NCI-H226 (cell line): Measurements from ENCODE around the gene THOC6.

Experiments
- DNase-seq: peaks from one replicate; pipeline ENCODE4 v3.0.0-alpha.2; 2015

THOC6 gene

DNA sequence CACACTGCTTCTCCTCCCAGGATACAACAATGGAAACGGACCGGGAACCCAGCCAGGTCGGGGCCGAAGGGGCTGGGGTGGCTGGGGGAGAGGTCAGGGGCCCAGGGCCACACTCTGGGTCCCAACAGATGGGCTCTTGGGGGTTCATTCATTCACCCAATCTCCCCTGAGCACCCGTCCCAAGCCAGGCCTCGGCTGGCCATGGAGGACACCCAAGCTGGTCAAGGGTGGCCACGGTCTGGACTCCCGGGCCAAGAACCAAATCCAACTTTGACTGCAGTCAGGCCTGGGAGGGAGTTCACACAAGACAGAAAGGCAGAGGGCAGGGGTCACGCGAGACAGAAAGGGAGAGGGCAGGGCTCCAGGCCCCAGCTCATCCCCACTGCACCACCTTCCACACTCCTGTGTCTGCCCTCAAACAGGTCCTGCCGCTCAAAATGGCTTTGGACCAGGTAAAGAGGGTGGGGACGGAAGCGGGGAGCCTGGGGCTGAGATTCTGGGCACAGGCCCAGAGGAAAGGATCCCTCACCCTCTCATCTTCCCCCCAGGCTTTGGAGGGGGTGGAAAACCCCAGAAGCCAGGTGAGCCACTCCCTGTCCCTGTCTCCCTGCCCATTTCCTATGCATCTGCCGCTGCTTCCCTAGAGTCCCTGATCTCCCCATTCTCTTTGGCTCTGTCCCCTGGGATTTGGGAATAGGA is 31.3 kb upstream of the THOC6 start:
- DNase-seq, result no peak

DNA sequence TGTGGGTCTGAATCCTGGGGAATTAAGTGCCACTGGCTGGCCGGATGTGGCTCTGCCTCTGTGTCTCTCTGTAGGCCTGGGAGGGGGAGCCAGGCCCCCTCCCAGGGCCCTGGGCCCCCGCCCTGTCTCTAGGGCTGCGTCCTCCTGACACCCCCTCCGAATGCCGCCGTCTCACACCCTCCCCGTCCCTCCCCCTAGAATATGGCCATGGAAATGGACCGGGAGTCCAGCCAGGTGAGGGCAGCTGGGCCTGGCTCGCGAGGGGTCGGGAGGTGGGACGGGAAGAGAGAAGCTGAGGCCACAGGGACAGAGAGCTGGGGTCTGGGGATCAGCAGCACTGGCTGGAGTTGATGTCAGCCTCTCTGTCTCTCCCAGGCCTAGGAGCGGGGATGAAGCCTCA is 27.5 kb upstream of the THOC6 start:
- no peak for DNase-seq

DNA sequence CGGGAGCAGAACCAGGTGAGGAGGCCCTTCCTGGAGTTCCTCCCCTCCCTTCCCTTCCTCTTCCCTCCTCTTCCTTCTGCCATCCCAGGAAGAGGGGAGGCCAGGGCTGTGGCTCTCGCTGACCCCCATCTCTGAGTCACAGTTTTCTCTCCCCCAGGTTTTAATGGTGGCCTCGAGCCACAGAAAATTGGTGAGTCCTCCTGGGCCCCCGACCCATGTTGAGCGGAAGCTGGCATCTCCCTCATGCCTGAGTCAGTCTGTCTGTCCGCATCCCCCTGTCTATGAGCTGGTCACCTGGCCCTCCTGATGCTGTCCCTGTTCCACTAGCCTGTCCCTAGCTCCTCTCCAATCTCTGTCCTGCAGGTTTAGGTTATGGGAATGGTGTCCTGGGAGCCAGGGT is 23.9 kb upstream of the THOC6 start:
- DNase-seq, result no peak

DNA sequence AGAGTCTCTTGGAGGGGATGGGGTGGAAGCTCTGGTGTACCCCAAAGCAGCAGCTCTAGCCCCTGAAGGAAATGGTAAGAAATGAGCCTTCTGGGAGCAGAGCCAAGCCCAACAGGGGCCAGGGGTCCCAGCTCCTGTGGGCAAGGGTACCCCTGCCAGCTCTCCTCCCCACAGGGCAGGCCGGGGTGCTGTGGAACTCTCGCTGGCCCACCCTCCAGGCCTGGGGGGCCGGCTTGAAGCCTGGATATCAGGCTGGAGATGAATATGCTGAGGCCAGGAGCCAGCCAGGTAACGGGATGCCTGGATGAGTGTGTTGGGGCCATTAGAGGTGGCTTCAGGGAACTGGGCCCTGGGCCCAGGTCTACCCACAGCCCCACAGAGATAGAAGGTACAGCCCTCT is 23.3 kb upstream of the THOC6 start:
- DNase-seq, result no peak

DNA sequence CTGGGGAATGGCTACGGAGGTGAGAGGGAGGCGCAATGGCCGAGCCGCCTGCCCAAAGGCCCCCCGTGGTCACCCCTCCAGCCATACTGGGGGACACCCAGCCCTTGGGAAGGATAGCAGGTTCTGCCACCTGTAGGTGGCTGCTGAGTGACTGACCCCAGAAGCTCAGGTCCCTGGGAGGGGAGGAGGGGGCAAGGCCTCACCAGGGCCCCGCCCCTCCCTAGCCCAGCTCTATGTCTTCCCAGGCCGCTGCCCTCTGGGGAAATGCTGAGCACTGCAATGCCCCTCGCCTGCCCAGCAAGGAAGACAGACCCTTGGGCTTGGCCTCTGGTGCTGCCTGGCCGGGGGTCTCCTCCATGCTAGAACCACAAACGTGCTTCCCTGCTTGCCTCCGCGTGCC is 22.5 kb upstream of the THOC6 start:
- DNase-seq, result no peak

DNA sequence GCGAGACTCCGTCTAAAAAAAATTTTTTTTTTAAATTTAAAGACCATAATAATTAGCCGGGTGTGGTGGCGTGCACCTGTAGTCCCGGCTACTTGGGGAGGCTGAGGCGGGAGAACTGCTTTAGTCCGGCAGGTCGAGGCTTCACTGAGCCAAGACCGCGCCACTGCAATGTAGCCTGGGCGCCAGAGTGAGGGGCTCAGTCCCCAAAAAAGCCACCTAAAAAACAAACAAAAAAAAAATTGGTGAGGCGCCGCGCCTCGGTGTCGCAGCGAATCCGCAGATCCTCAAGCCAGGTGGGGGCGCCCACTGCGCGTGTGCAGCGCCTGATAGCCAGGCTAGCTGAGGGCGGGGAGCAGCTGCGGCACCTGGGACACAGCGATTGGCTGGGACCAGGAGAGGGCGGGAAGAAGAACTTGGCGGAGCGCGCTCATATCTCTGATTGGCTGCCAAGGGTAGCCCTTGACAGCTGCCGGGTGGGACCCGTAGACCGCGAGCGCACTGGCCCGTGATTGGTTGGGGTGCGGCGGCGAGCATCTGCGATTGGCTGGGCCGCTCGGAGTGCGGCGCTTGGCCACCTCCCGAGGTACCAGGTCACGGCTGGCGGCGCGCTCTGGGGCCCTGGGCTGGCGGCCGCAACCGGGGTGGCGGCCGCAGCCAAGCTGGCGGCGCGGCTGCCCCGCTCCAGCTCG is 20.1 kb upstream of the THOC6 start:
- peak; percentile 97 for DNase-seq

DNA sequence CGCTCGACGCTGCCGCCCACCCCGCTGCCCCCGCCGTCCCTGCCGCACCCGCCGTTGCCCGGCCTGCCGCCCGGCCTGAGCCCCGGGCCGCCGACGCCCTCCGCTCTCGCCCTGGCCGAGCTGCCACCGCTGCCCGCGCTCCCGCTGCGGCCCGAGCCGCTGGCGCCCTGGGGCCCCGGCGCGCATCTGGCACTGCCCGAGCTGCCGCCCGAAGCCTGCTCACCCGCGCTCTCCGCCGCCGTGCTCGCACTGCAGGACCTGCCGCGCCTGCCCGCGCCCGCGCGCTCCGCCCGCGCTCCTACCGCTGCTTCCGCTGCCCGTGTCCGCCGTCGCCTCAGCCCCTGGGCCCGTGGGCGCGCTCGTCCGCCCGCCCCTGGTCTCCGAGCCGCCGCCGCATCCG is 19.5 kb upstream of the THOC6 start:
- peak; percentile 30 for DNase-seq

DNA sequence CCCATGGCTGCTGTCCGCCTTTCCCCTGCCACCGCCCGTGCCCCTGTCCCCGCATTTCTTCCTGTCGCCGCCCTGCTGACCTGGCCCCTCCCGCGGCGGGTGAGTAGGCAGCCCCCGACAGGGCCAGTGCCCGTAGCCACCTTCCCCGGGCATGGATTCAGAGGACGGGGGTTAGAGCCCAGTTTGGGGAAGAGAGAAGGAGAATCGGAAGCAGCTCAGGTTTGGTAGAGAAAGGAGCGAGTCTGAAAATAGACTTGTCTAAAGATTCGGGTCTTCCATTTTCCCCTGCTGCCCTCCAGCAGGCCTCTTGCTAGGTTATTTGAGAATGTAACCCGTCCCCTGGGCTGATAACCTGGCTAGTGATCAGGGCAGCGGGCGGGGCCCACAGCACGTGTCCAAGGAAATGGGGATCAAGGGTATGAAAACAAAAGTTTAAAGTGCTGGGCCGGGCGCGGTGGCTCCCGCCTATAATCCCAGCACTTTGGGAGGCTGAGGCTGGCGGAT is 19.0 kb upstream of the THOC6 start:
- no peak for DNase-seq

DNA sequence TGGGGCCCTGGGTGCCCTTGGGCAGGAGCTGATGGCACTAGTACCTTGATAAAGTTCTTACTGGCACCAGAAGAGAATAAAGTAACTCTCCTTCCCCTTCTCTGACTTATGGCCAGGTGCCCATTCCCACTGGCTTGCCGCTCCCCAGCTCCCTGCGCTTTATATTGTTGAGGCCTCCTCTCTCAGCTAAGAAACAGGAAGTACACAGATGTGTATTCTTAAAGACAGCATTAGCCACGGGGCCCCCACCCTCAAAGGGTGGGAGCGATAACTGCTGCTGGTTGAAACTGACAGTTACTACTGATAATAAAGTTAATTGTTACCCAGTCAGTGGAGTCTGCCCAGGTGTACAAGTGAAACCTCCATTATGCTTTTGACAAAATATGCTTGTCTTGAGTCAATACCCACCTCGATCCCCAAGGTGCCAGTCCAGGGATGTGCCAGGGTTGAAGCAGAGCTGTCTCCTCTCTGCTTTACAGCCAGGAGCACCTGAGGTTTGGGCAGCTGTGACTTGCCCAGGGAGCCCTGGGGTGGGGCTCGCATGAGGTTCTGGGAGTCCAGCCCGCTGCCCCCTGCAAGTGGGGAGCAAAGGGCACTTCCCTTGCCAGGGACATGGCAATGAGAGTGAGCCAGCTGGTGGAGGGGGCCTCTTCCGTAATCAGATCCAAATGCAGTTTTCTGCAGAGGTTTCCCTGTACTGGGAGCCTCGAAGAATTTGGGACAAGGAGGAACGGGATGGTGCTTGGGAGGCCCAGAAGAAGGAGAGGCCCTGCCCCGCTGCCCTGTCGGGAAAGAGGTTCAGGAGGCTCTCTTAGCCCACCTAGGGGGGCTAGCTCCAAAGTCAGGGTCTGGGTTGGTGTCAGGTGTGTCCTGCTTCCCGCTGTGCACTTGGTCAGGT is 16.5 kb upstream of the THOC6 start:
- DNase-seq, result no peak

DNA sequence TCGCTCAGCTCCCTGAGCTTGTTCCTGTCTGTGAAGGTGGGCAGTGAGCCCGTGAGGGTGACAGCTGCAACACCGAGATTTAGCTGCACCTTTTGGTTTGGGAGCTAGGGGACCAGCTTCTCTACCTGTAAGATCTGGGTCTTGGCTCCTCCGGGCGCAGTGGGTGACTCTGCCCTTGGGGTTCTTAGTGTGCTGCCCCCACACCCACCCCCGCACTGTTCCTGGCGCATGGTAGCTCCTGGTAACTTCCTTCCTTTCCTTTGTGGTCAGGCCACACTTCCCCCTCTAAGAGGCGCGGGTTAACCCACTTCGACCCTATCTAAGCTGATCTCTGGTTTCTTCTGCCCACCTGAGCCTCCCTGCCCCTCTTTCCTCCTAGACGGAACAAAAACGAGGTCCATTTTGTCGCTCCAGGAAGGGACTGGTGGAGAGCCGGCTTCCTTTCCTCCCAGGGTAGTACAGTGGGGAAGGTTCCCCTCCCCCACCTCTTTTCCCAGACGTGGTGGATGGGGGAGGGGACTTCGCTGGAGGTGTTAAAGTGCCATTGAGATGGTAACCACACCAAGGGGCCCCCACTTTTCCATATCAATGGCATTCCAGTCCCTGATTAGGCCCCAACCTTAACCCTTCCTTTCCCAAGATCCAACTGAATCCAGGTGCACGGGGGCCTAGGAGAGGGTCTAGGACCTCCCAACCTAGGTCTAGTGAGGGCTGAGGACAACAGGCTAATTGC is 15.7 kb upstream of the THOC6 start:
- no peak for DNase-seq

DNA sequence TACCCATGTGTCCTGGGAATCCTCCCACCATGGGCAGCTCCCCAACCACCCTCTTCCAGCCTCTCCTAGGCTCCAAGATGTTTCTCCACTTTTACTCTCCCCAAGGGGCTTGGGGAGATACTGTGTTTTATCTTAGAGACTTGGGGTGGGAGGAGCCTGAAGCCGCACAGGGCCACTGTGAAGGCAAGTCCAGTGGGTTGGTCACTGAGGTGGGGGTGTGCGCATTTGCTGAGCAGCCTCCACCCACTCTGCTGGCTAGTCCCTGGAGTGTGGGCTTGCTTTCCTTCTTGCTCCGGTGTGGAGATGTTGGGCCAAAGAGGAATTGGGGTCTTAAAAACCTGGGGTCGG is 15.2 kb upstream of the THOC6 start:
- DNase-seq, result no peak

DNA sequence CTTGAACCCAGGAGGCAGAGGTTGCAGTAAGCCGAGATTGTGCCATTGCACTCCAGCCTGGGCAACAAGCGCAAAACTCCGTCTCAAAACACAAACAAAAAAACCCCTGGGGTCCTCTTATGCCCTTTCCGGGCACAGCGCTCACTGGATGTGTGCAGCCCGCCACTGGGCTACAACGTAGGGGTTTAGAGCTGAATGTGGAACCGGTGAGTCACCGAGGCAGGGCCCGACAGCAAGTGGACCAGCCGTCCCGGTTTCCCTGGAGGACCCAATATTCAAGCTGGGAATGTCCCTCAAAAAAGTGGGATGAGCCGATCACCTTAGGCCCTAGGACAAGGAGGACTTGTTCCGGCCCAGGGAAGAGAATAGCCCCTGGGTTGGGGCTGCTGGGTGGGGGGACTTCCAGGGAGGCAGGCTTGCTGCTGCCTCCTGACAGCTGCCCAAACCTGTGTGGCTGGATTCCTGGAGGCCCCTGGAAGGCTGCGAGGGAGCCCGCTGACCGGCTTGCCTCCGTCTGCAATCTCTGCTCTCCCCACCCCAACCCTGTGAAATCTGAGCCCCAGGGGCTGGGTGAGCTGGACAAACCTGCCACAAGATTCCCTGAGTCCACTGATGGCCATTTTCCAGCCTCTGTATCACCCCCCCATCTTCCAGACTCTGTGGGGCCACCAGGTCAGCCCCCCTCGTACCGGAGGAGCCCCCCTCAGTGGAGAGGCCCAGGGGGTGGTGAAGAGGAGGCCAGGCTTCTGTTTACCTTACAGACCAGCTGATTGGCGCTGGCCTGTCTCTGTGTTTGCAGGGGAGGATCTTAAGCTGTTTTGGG is 14.1 kb upstream of the THOC6 start:
- DNase-seq, result no peak

DNA sequence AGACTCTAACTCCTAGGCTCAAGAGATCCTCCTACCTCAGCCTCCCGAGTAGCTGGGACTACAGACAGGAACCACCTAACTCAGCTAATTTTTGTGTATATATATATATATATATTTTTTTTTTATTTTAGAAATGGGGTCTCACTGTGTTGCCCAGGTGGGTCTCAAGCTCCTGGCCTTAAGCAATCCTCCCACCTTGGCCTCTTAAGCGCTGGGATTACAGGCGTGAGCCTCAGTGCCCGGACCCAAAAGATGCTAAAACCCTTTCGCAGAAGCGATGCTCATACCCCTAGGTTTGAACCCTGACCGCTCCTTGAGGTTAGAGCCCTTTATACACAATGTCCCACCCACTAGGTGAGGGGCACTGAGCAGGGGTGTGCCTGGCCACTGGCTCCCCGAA is 13.3 kb upstream of the THOC6 start:
- no peak for DNase-seq

DNA sequence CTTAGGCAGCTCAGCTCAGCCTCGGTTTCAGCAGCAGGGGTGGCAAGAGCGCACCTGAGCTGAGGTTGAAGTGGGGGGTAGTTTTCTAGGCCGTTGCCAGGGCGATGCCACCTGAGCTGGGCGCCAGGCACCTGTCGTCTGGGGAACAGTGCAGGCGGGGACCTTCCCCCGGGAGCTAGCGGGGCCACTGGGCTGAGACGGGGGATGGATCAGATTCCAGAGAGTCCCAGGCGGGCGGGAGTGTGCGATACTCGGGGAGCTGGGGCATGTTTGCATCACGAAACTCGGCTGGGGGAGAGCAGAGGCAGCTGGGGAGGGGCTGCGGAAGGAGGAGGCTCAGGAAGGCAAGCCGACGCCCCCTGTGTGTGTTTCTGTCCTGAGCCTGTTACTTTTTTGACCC is 11.6 kb upstream of the THOC6 start:
- DNase-seq, result no peak

DNA sequence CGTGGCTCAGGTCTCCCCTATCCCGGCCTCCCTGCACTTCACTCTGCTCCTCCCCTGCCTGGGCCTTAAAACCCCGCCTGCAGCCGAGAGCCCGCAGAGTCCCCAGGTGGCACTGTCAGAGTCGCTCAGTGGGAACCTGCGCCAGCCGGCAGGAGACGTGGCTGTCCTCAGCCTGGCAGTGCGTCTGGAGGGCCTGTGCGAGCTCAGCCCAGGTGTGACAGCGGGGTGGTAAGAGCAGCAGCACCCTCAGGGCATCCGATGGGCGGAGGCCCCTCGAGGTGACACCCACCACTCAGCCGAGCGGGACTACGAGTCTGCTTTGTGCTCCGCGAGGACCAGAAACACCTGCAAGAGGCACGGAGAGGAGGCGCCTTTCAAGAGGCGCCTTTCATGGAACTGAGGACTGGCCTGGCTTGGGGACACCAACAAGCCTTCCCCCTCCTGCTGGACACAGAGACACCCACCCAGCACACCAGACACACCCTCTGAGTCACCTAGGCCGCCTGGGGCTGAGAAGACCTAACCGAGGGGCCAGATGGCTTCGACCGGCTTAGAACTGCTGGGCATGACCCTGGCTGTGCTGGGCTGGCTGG is 10.9 kb upstream of the THOC6 start, which contains the start of gene CLDN9:
CLDN9 (plus strand) TSS at position 96 of the 593 bp plus-strand sequence; CDS start at position 536, 440 bp downstream.
- no peak for DNase-seq

DNA sequence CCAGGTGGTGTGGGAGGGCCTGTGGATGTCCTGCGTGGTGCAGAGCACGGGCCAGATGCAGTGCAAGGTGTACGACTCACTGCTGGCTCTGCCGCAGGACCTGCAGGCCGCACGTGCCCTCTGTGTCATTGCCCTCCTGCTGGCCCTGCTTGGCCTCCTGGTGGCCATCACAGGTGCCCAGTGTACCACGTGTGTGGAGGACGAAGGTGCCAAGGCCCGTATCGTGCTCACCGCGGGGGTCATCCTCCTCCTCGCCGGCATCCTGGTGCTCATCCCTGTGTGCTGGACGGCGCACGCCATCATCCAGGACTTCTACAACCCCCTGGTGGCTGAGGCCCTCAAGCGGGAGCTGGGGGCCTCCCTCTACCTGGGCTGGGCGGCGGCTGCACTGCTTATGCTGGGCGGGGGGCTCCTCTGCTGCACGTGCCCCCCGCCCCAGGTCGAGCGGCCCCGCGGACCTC is 10.3 kb upstream of the THOC6 start:
- DNase-seq, result no peak

DNA sequence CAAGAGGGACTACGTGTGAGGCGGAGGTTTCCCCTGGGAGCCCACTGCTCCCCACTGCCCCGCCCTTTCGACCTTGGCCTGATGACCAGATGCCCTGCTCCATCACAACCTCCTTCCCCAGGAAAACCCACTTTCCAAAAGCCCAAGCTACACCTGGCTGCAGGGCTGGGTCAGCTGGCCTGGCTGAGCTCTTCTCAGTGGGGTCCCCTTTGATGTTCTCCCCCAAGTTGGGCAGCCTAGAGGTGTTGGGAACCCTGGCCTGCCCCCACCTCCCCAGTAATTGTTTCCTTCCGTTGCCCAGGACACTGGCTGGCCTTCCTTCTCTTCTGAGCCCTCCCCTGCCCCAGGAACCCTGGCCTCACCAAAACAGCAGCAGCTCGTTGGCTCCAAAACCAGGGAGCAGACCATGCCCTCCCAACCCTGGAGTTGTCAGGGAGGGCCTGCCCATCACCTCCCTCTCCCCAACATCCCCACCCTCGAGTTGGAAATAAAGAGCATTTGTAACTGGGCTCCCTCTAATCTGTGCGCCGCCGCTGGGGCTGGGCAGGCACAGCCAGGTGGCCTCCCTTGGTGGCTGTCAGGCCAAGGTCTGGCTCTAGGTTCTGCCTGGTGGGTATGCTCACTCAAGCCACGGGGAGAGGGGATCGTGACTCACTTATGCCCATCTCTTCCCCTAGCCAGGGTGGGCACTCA is 9.7 kb upstream of the THOC6 start:
- DNase-seq, result no peak

DNA sequence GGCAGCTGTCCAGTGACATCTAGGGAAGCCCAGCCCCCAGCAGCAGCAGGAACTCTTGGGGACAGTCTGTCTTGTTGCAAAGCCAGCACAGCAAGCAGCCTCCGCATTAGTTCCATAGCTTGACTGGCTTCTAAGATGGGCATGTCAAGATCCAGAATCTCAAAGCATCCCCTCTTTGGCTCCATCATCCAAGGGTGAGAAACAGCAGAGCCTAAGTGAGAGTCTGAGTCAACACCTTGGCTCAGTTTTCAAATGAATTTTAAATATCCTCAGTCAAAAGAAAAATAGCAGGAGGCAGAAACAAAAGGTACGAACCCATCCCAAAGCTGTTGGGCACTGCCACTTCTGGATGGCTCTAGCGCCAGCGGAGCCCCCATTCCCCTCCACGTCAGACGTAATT is 8.9 kb upstream of the THOC6 start:
- no peak for DNase-seq

DNA sequence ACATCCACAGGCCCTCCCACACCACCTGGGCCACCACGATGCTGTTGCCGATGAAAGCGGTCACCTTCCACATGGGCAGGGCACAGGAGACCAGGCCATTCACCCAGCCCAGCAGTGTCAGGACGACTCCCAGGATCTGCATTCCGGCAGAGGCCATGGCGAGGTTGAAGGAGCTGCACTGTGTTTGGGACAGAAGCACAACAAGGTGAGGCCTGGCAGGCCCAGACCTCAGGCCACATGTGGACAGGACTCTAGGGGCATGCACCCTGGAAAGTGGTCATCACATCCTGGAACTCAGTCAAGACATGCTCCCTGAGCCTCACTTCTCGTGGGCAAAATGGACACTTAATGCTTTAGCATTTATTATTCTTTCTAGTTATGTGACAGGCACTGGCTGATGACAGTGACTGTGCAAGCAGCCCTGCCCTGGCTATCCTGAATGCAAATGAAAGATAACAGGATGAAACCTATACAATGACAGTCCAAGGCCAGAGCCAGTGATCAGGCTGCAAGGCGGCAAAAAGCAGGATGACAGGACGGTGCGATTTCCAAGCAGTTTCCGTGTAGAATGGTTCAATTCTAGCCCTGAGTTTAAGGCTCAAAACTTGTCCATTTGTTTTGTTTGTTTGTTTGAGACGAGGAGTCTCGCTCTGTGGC is 7.8 kb upstream of the THOC6 start:
- no peak for DNase-seq

DNA sequence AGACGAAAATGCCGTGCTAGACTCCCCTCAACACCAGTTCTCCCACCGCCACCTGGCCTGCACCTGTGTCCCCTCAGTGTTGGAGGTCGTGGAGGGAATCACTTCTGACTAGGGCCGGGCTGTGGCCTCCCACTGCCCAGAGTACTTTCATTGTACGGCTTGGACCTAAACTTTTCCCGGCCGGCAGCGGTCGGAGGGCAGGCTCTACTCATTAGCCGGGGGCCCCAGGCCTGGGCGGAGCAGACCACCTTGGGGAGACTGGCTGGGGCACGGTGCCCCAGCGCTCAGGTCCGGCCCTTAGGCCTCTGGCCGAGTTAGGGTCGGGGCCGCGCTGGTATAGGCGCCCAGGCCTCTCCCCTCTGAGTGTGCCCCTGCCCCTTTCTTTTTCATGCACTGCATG is 6.5 kb upstream of the THOC6 start:
- no peak for DNase-seq
